HUES6 (cell line): ENCODE measurements around the gene NONO.
A peak's percentile ranks its signal among the peaks of the same experiment; 100 is the strongest.
"Not testable (repeated sequence)": the region's sequence is repeated elsewhere in the genome, so short reads cannot be mapped to it uniquely, and the experiment has no call there.

Experiments
- H3K27ac ChIP-seq: 2 replicates; pipeline ENCODE4 v1.7.0; 2013; ENCODE audit warnings: low read depth, mild to moderate bottlenecking, low read length, inconsistent platforms
- H3K27me3 ChIP-seq: 2 replicates; pipeline ENCODE4 v1.6.1; 2013; ENCODE audit warnings: low read length; ENCODE audit not compliant: control insufficient read depth, insufficient read depth
- H3K36me3 ChIP-seq: 2 replicates; pipeline ENCODE4 v1.6.1; 2013; ENCODE audit warnings: low read length; ENCODE audit not compliant: control insufficient read depth, insufficient read depth
- H3K4me1 ChIP-seq: 2 replicates; pipeline ENCODE4 v1.6.1; 2013; ENCODE audit warnings: low read length; ENCODE audit not compliant: control insufficient read depth, insufficient read depth
- H3K4me3 ChIP-seq: 2 replicates; pipeline ENCODE4 v1.5.1; 2013; ENCODE audit warnings: low read depth, low read length
- H3K9ac ChIP-seq: one replicate; pipeline ENCODE4 v1.6.1; 2013; ENCODE audit warnings: mild to moderate bottlenecking, low read length
- H3K9me3 ChIP-seq: 2 replicates; pipeline ENCODE4 v1.6.1; 2013; ENCODE audit warnings: low read depth, low read length; ENCODE audit not compliant: control insufficient read depth, insufficient read depth

Gene NONO

GRCh38 chrX:71253253-71254091, 30.0 kb upstream of the NONO start:
- peak overlapping the region; percentile 56; the same call in 1 of the 2 replicates for H3K27ac ChIP-seq

GRCh38 chrX:71254092-71254963, 29.1 kb upstream of the NONO start, which contains the start of gene ZMYM3:
ZMYM3 (minus strand) TSS chrX:71254140; CDS start chrX:71253255, 885 bp downstream.
- peak within 1 kb of the TSS; percentile 56; the same call in 1 of the 2 replicates for H3K27ac ChIP-seq
- no peaks in the 10 kb centered on the region for H3K27me3 ChIP-seq
- peaks cover 19% of the 10 kb centered on the region for H3K36me3 ChIP-seq
- H3K4me1 ChIP-seq: peaks cover 24% of the 10 kb centered on the region; the same call in 1 of the 2 replicates
- H3K9me3 ChIP-seq: peaks cover 4% of the 10 kb centered on the region; the same call in 1 of the 2 replicates
- peak within 1 kb of the TSS; percentile 77 for H3K9ac ChIP-seq
- H3K4me3 ChIP-seq: peak within 1 kb of the TSS; percentile 72

More at GRCh38 chrX:71253253-71254091, 30.0 kb upstream of the NONO start:
- Histone ChIP-seq H3K36me3 (peaks cover 28% of the 10 kb centered on the region), H3K9me3 (peaks cover 7% of the 10 kb centered on the region; the same call in 1 of the 2 replicates), H3K4me1 (peaks cover 24% of the 10 kb centered on the region; the same call in 1 of the 2 replicates), H3K27me3 (no peaks in the 10 kb centered on the region), H3K4me3 (peak overlapping the region; percentile 72), H3K9ac (peak overlapping the region; percentile 77)

- H3K27me3 ChIP-seq: no peaks in the 10 kb centered on the region
- H3K9me3 ChIP-seq: no peaks in the 10 kb centered on the region; the same call in 1 of the 2 replicates
- no peak overlapping the region for H3K9ac ChIP-seq
- H3K4me1 ChIP-seq: peaks cover 24% of the 10 kb centered on the region; the same call in 1 of the 2 replicates
- no peak overlapping the region for H3K27ac ChIP-seq
- H3K4me3 ChIP-seq: peak overlapping the region; percentile 72; the same call in 1 of the 2 replicates
- peaks cover 2% of the 10 kb centered on the region; the same call in 1 of the 2 replicates for H3K36me3 ChIP-seq
Observed at GRCh38 chrX:71256051-71256450, 27.4 kb upstream of the NONO start.

GRCh38 chrX:71256856-71257255, 26.6 kb upstream of the NONO start:
- Histone ChIP-seq H3K27ac (no peak overlapping the region), H3K9me3 (no peaks in the 10 kb centered on the region; the same call in 1 of the 2 replicates), H3K36me3 (no peaks in the 10 kb centered on the region), H3K9ac (no peak overlapping the region), H3K4me1 (peaks cover 21% of the 10 kb centered on the region; the same call in 1 of the 2 replicates), H3K27me3 (no peaks in the 10 kb centered on the region), H3K4me3 (no peak overlapping the region)

GRCh38 chrX:71268624-71269023, 14.8 kb upstream of the NONO start:
- H3K4me1 ChIP-seq, H3K27me3 ChIP-seq, H3K4me3 ChIP-seq, H3K9ac ChIP-seq, H3K27ac ChIP-seq, H3K36me3 ChIP-seq: not testable (repeated sequence)
- peaks cover 24% of the 10 kb centered on the region for H3K9me3 ChIP-seq

- no peak overlapping the region for H3K4me3 ChIP-seq
- H3K27me3 ChIP-seq: no peaks in the 10 kb centered on the region
- peaks cover 24% of the 10 kb centered on the region for H3K9me3 ChIP-seq
- H3K4me1 ChIP-seq: no peaks in the 10 kb centered on the region
- H3K9ac ChIP-seq: no peak overlapping the region
- no peaks in the 10 kb centered on the region; the same call in 1 of the 2 replicates for H3K36me3 ChIP-seq
- H3K27ac ChIP-seq: no peak overlapping the region
Observed at GRCh38 chrX:71269801-71270395, 13.5 kb upstream of the NONO start.

- peaks cover 19% of the 10 kb centered on the region for H3K9me3 ChIP-seq
- H3K9ac ChIP-seq, H3K36me3 ChIP-seq, H3K4me1 ChIP-seq, H3K27me3 ChIP-seq, H3K4me3 ChIP-seq, H3K27ac ChIP-seq: not testable (repeated sequence)
Observed at GRCh38 chrX:71272313-71272712, 11.1 kb upstream of the NONO start.

- Histone ChIP-seq H3K9me3 (peaks cover 15% of the 10 kb centered on the region), H3K36me3 (peaks cover 23% of the 10 kb centered on the region)
- not testable (repeated sequence) for H3K4me3 ChIP-seq, H3K27ac ChIP-seq, H3K9ac ChIP-seq, H3K27me3 ChIP-seq, H3K4me1 ChIP-seq
Observed at GRCh38 chrX:71281300-71281699, 2.1 kb upstream of the NONO start.

- peaks cover 33% of the 10 kb centered on the region for H3K36me3 ChIP-seq
- H3K4me3 ChIP-seq: peak overlapping the region; percentile 56
- peaks cover 15% of the 10 kb centered on the region for H3K9me3 ChIP-seq
- H3K4me1 ChIP-seq: peaks cover 7% of the 10 kb centered on the region
- no peaks in the 10 kb centered on the region for H3K27me3 ChIP-seq
- peak overlapping the region; percentile 74 for H3K27ac ChIP-seq
- H3K9ac ChIP-seq: peak overlapping the region; percentile 59
Observed at GRCh38 chrX:71282514-71283402, 677 bp upstream of the NONO start.

GRCh38 chrX:71285929-71286328, 2.5 kb downstream of the NONO start:
- peaks cover 3% of the 10 kb centered on the region; the same call in 1 of the 2 replicates for H3K9me3 ChIP-seq
- peaks cover 7% of the 10 kb centered on the region for H3K4me1 ChIP-seq
- no peak overlapping the region for H3K9ac ChIP-seq
- H3K27ac ChIP-seq: no peak overlapping the region
- peak overlapping the region; percentile 94 for H3K4me3 ChIP-seq
- H3K27me3 ChIP-seq: no peaks in the 10 kb centered on the region
- H3K36me3 ChIP-seq: peaks cover 54% of the 10 kb centered on the region
